GM23338 (cell line): ENCODE results near the gene RIBC2. TPM values are rescaled to one million over a fixed set of nuclear protein-coding genes. Genes with fewer than 3 reads are reported as not detected.

ENCODE experiments used
- ATAC-seq: fragments of 200-7000 bp; cut with Tn5 transposase; 3 replicates; pipeline ENCODE4 v1.9.1; 2020
- DNase-seq: peaks from one replicate; pipeline ENCODE4 v3.0.0-alpha.2; 2015; ENCODE audit warnings: low spot score
- H2AFZ ChIP-seq: fragments of 200-600 bp; sonication (generic); 2 replicates; pipeline ENCODE4 v1.8.0; 2016; ENCODE audit warnings: antibody characterized with exemption, mild to moderate bottlenecking, moderate library complexity
- H3F3A ChIP-seq: fragments of 200-600 bp; sonication (generic); replicated peaks from 2 replicates; pipeline ENCODE4 v1.8.0; 2017; ENCODE audit warnings: antibody characterized with exemption, mixed run types, low read depth
- H3K27ac ChIP-seq: fragments of 200-600 bp; sonication (generic); 2 replicates; pipeline ENCODE4 v1.6.1; 2016; ENCODE audit warnings: low read depth
- H3K27me3 ChIP-seq: fragments of 200-600 bp; sonication (generic); 2 replicates; pipeline ENCODE4 v1.8.0; 2016; ENCODE audit warnings: mild to moderate bottlenecking, mixed run types, moderate library complexity; ENCODE audit not compliant: insufficient read depth
- H3K36me3 ChIP-seq: fragments of 200-600 bp; sonication (generic); 2 replicates; pipeline ENCODE4 v1.8.0; 2016; ENCODE audit warnings: mild to moderate bottlenecking; ENCODE audit not compliant: insufficient read depth
- H3K4me1 ChIP-seq: fragments of 200-600 bp; sonication (generic); 2 replicates; pipeline ENCODE4 v1.8.0; 2016; ENCODE audit warnings: mild to moderate bottlenecking, moderate library complexity; ENCODE audit not compliant: insufficient read depth
- H3K4me2 ChIP-seq: fragments of 200-600 bp; sonication (generic); 2 replicates; pipeline ENCODE4 v1.7.1; 2017; ENCODE audit warnings: mixed run types
- H3K4me3 ChIP-seq: fragments of 200-600 bp; sonication (generic); 2 replicates; pipeline ENCODE4 v1.6.1; 2016; ENCODE audit warnings: mixed run types
- H3K79me2 ChIP-seq: fragments of 200-600 bp; sonication (generic); replicated peaks from 2 replicates; pipeline ENCODE4 v1.8.0; 2017; ENCODE audit warnings: mild to moderate bottlenecking; ENCODE audit not compliant: insufficient read depth
- H3K9me2 ChIP-seq: fragments of 200-600 bp; sonication (generic); 2 replicates; pipeline ENCODE4 v1.8.0; 2017; ENCODE audit not compliant: insufficient read depth
- H4K20me1 ChIP-seq: fragments of 200-600 bp; sonication (generic); replicated peaks from 2 replicates; pipeline ENCODE4 v1.8.0; 2017; ENCODE audit warnings: mild to moderate bottlenecking; ENCODE audit not compliant: insufficient read depth
- H3K27ac Mint-ChIP-seq: 2 replicates; pipeline ENCODE4 v1.8.0; 2020; ENCODE audit warnings: inconsistent platforms, mild to moderate bottlenecking, moderate library complexity, mixed read lengths
- H3K27me3 Mint-ChIP-seq: 3 replicates; pipeline ENCODE4 v1.8.0; 2022; ENCODE audit warnings: low read depth, mild to moderate bottlenecking, moderate library complexity, mixed read lengths, inconsistent platforms; ENCODE audit not compliant: insufficient read depth, poor library complexity
- H3K36me3 Mint-ChIP-seq: 3 replicates; pipeline ENCODE4 v1.8.0; 2021; ENCODE audit warnings: low read depth, mild to moderate bottlenecking, inconsistent platforms, moderate library complexity, mixed read lengths
- H3K4me1 Mint-ChIP-seq: 3 replicates; pipeline ENCODE4 v1.8.0; 2020; ENCODE audit warnings: mild to moderate bottlenecking, inconsistent platforms, mixed read lengths
- H3K4me3 Mint-ChIP-seq: 3 replicates; pipeline ENCODE4 v1.8.0; 2021; ENCODE audit warnings: moderate library complexity, mild to moderate bottlenecking, inconsistent platforms, mixed read lengths
- H3K9me3 Mint-ChIP-seq: 3 replicates; pipeline ENCODE4 v1.8.0; 2020; ENCODE audit warnings: moderate library complexity, mild to moderate bottlenecking, inconsistent platforms, mixed read lengths
- EZH2 ChIP-seq: fragments of 200-600 bp; sonication (generic); IDR thresholded peaks from one replicate; pipeline ENCODE4 v1.8.0; 2017; ENCODE audit warnings: antibody characterized with exemption, mild to moderate bottlenecking, low read depth; ENCODE audit not compliant: unreplicated experiment
- EZH2phosphoT487 ChIP-seq: fragments of 200-600 bp; sonication (generic); IDR thresholded peaks from one replicate; pipeline ENCODE4 v1.8.1; 2018; ENCODE audit warnings: antibody characterized with exemption; ENCODE audit not compliant: unreplicated experiment
- STAT1 ChIP-seq: IDR thresholded peaks from one replicate; pipeline ENCODE4 v1.6.1; 2016; ENCODE audit warnings: antibody characterized with exemption; ENCODE audit not compliant: unreplicated experiment
- ZNF114 ChIP-seq: fragments of 250-450 bp; sonication (Bioruptor Pico); IDR thresholded peaks from 2 replicates; pipeline ENCODE4 v1.5.0; 2020; ENCODE audit warnings: mild to moderate bottlenecking, moderate library complexity
- ZNF331 ChIP-seq: fragments of 250-450 bp; sonication (Bioruptor Pico); IDR thresholded peaks from 2 replicates; pipeline ENCODE4 v1.5.0; 2020; ENCODE audit warnings: low read depth, mild to moderate bottlenecking, moderate library complexity
- polyA plus RNA-seq: library from polyadenylated mRNA; unstranded; fragments of >200 nt; fragmentation: Nextera tagmentation; extraction: Ambion mirVana; gene quantifications from 2 replicates; pipeline ENCODE4 v1.2.1, GENCODE V29; 2016
- total RNA-seq: library from RNA; depleted of rRNA; stranded (reverse); fragments of >200 nt; shearing (Covaris generic); gene quantifications from 2 replicates; pipeline ENCODE4 v1.2.3, GENCODE V29; 2014
- TF ChIP-seq, protein P1 (sequence below): IDR thresholded peaks from 2 replicates; pipeline ENCODE4 v1.6.1; 2016; ENCODE audit warnings: antibody characterized with exemption
- TF ChIP-seq, protein P2 (sequence below): IDR thresholded peaks from one replicate; pipeline ENCODE4 v1.6.1; 2018; ENCODE audit warnings: antibody characterized with exemption; ENCODE audit not compliant: unreplicated experiment
- TF ChIP-seq, protein P3 (sequence below): fragments of 250-450 bp; sonication (Bioruptor Pico); IDR thresholded peaks from 2 replicates; pipeline ENCODE4 v1.5.0; 2020; ENCODE audit warnings: mild to moderate bottlenecking, moderate library complexity

RIBC2 gene
- total and polyA plus RNA-seq, 2 experiments from 2014 or later, result 2.2 to 2.8 TPM

DNA sequence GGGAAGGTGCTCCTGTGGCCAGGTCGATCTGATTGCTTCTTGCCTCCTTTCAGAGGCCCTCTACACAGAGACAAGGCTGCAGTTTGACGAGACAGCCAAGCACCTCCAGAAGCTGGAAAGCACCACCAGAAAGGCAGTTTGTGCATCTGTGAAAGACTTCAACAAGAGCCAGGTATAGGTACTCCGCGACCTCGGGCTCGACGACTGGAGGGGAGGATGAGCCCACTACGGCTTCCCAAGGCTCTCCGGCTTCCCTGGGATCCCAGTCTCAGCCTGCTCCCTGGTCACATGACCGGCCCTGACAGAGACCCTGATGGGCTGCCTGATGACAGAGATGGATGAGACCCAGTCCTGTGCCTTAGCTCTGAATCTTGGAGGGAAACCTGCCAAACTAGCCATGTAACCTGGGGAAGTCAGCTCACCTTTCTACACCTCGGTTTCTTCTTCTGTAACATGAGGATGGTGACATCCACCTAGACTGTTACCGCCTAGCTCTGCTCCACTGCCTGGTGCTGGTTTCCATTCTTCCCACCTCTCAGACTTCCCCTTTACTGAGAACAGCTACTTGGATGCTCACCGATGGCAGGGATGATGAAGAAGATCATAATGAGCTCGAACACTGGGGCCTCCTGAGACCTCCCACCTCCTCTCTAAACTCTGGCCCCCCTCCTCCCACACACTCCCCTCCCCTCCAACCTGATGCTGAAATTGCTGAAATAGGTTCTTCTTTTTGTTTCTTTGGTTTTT is 8.9 kb downstream of the RIBC2 start:
- ATAC-seq (no peak), DNase-seq (no peak)
- Histone ChIP-seq H3K36me3 (no peaks in the 10 kb centered on the region), H3K27ac (no peak overlapping the region), H3K4me2 (no peak overlapping the region), H3F3A (no peaks in the 10 kb centered on the region), H2AFZ (no peak overlapping the region), H3K4me3 (no peak overlapping the region), H3K79me2 (no peaks in the 10 kb centered on the region), H3K4me1 (no peaks in the 10 kb centered on the region), H3K9me2 (no peaks in the 10 kb centered on the region), H3K27me3 (no peaks in the 10 kb centered on the region), H4K20me1 (no peaks in the 10 kb centered on the region)
- peaks cover 3% of the 10 kb centered on the region; the same call in 2 of the 3 replicates for H3K4me1 Mint-ChIP-seq
- peaks cover 7% of the 10 kb centered on the region for H3K27me3 Mint-ChIP-seq
- peaks cover 2% of the 10 kb centered on the region; the same call in 1 of the 3 replicates for H3K9me3 Mint-ChIP-seq
- peaks cover 20% of the 10 kb centered on the region for H3K36me3 Mint-ChIP-seq
- H3K27ac Mint-ChIP-seq, result no peak overlapping the region
- no peak overlapping the region for H3K4me3 Mint-ChIP-seq
- no peak for TF ChIP-seq STAT1
- no peak for TF ChIP-seq ZNF331
- TF ChIP-seq EZH2phosphoT487, result no peak
- TF ChIP-seq, protein P1, sequence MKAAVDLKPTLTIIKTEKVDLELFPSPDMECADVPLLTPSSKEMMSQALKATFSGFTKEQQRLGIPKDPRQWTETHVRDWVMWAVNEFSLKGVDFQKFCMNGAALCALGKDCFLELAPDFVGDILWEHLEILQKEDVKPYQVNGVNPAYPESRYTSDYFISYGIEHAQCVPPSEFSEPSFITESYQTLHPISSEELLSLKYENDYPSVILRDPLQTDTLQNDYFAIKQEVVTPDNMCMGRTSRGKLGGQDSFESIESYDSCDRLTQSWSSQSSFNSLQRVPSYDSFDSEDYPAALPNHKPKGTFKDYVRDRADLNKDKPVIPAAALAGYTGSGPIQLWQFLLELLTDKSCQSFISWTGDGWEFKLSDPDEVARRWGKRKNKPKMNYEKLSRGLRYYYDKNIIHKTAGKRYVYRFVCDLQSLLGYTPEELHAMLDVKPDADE, result no peak
- no peak for TF ChIP-seq EZH2
- TF ChIP-seq, protein P2, sequence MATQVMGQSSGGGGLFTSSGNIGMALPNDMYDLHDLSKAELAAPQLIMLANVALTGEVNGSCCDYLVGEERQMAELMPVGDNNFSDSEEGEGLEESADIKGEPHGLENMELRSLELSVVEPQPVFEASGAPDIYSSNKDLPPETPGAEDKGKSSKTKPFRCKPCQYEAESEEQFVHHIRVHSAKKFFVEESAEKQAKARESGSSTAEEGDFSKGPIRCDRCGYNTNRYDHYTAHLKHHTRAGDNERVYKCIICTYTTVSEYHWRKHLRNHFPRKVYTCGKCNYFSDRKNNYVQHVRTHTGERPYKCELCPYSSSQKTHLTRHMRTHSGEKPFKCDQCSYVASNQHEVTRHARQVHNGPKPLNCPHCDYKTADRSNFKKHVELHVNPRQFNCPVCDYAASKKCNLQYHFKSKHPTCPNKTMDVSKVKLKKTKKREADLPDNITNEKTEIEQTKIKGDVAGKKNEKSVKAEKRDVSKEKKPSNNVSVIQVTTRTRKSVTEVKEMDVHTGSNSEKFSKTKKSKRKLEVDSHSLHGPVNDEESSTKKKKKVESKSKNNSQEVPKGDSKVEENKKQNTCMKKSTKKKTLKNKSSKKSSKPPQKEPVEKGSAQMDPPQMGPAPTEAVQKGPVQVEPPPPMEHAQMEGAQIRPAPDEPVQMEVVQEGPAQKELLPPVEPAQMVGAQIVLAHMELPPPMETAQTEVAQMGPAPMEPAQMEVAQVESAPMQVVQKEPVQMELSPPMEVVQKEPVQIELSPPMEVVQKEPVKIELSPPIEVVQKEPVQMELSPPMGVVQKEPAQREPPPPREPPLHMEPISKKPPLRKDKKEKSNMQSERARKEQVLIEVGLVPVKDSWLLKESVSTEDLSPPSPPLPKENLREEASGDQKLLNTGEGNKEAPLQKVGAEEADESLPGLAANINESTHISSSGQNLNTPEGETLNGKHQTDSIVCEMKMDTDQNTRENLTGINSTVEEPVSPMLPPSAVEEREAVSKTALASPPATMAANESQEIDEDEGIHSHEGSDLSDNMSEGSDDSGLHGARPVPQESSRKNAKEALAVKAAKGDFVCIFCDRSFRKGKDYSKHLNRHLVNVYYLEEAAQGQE, result no peak
- TF ChIP-seq ZNF114 (CRISPR knock-in tag), result no peak

DNA sequence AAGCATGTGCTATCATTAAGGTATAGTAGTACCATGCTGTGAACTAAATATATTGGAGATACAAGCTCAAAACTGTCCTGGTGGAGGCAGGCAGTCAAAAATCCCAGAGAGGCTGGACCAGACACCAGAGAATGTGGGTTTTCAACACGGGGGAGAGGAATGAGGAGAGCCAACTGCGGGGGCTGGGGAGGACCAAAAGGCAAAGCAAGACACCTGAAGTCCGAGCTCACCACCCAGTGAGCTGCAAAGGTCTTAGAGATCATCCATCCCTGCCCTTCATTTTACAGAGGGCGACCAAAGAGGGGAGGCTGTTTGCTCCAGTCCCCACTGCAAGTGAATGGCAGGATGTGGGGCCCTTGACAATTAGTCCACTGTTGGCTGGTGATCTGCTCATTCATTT is 10.0 kb downstream of the RIBC2 start:
- Mint-ChIP-seq H3K9me3 (peaks cover 2% of the 10 kb centered on the region; the same call in 1 of the 3 replicates), H3K27ac (no peak overlapping the region), H3K36me3 (peaks cover 18% of the 10 kb centered on the region), H3K4me1 (peaks cover 3% of the 10 kb centered on the region; the same call in 2 of the 3 replicates), H3K4me3 (no peak overlapping the region), H3K27me3 (peaks cover 7% of the 10 kb centered on the region)
- Histone ChIP-seq H3K27ac (no peak overlapping the region), H3K4me3 (no peak overlapping the region), H3F3A (no peaks in the 10 kb centered on the region), H2AFZ (no peak overlapping the region), H3K36me3 (no peaks in the 10 kb centered on the region), H3K9me2 (no peaks in the 10 kb centered on the region), H4K20me1 (no peaks in the 10 kb centered on the region), H3K27me3 (no peaks in the 10 kb centered on the region), H3K4me1 (no peaks in the 10 kb centered on the region), H3K4me2 (no peak overlapping the region), H3K79me2 (no peaks in the 10 kb centered on the region)
- ATAC-seq (no peak), DNase-seq (no peak)
- TF ChIP-seq, protein P3, sequence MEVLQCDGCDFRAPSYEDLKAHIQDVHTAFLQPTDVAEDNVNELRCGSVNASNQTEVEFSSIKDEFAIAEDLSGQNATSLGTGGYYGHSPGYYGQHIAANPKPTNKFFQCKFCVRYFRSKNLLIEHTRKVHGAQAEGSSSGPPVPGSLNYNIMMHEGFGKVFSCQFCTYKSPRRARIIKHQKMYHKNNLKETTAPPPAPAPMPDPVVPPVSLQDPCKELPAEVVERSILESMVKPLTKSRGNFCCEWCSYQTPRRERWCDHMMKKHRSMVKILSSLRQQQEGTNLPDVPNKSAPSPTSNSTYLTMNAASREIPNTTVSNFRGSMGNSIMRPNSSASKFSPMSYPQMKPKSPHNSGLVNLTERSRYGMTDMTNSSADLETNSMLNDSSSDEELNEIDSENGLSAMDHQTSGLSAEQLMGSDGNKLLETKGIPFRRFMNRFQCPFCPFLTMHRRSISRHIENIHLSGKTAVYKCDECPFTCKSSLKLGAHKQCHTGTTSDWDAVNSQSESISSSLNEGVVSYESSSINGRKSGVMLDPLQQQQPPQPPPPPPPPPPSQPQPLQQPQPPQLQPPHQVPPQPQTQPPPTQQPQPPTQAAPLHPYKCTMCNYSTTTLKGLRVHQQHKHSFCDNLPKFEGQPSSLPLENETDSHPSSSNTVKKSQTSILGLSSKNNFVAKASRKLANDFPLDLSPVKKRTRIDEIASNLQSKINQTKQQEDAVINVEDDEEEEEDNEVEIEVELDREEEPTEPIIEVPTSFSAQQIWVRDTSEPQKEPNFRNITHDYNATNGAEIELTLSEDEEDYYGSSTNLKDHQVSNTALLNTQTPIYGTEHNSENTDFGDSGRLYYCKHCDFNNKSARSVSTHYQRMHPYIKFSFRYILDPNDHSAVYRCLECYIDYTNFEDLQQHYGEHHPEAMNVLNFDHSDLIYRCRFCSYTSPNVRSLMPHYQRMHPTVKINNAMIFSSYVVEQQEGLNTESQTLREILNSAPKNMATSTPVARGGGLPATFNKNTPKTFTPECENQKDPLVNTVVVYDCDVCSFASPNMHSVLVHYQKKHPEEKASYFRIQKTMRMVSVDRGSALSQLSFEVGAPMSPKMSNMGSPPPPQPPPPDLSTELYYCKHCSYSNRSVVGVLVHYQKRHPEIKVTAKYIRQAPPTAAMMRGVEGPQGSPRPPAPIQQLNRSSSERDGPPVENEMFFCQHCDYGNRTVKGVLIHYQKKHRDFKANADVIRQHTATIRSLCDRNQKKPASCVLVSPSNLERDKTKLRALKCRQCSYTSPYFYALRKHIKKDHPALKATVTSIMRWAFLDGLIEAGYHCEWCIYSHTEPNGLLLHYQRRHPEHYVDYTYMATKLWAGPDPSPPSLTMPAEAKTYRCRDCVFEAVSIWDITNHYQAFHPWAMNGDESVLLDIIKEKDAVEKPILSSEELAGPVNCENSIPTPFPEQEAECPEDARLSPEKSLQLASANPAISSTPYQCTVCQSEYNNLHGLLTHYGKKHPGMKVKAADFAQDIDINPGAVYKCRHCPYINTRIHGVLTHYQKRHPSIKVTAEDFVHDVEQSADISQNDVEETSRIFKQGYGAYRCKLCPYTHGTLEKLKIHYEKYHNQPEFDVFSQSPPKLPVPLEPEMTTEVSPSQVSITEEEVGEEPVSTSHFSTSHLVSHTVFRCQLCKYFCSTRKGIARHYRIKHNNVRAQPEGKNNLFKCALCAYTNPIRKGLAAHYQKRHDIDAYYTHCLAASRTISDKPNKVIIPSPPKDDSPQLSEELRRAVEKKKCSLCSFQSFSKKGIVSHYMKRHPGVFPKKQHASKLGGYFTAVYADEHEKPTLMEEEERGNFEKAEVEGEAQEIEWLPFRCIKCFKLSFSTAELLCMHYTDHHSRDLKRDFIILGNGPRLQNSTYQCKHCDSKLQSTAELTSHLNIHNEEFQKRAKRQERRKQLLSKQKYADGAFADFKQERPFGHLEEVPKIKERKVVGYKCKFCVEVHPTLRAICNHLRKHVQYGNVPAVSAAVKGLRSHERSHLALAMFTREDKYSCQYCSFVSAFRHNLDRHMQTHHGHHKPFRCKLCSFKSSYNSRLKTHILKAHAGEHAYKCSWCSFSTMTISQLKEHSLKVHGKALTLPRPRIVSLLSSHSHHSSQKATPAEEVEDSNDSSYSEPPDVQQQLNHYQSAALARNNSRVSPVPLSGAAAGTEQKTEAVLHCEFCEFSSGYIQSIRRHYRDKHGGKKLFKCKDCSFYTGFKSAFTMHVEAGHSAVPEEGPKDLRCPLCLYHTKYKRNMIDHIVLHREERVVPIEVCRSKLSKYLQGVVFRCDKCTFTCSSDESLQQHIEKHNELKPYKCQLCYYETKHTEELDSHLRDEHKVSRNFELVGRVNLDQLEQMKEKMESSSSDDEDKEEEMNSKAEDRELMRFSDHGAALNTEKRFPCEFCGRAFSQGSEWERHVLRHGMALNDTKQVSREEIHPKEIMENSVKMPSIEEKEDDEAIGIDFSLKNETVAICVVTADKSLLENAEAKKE (CRISPR knock-in tag), result no peak
- TF ChIP-seq EZH2phosphoT487, result no peak
- no peak for TF ChIP-seq ZNF331
